OCI-LY3 (cell line): Measurements from ENCODE around the gene SHLD1.

Experiments used
- H2AFZ ChIP-seq: fragments of 200-600, 300-600 bp; shearing (Covaris generic); 2 replicates; pipeline ENCODE4 v1.6.0; 2014; ENCODE audit warnings: antibody characterized with exemption, low read depth, low read length
- H3K27ac ChIP-seq: fragments of 200-600, 300-600 bp; sonication (generic); 2 replicates; pipeline ENCODE4 v1.5.1; 2014; ENCODE audit warnings: mild to moderate bottlenecking, low read length, moderate library complexity, mixed read lengths
- H3K27me3 ChIP-seq: fragments of 200-600, 300-600 bp; sonication (generic); 2 replicates; pipeline ENCODE4 v1.6.1; 2014; ENCODE audit warnings: low read depth, low read length, mixed read lengths
- H3K36me3 ChIP-seq: fragments of 200-600, 300-600 bp; sonication (generic); replicated peaks from 2 replicates; pipeline ENCODE3; 2014; ENCODE audit warnings: low read depth, low read length, mixed read lengths
- H3K4me1 ChIP-seq: fragments of 300-600, 200-600 bp; sonication (generic); 2 replicates; pipeline ENCODE4 v1.6.1; 2014; ENCODE audit warnings: low read length, mixed read lengths
- H3K4me2 ChIP-seq: fragments of 200-600, 300-600 bp; sonication (generic); 2 replicates; pipeline ENCODE4 v1.6.1; 2014; ENCODE audit warnings: low read length, mixed read lengths
- H3K4me3 ChIP-seq: fragments of 300-600, 200-600 bp; sonication (generic); 2 replicates; pipeline ENCODE4 v1.5.1; 2014; ENCODE audit warnings: antibody characterized with exemption, mild to moderate bottlenecking, low read length, moderate library complexity
- H3K79me2 ChIP-seq: fragments of 300-600, 200-600 bp; shearing (Covaris generic); 2 replicates; pipeline ENCODE4 v1.6.1; 2014; ENCODE audit warnings: mild to moderate bottlenecking, low read length, mixed read lengths
- H3K9ac ChIP-seq: fragments of 300-600, 200-600 bp; shearing (Covaris generic); 2 replicates; pipeline ENCODE4 v1.6.0; 2014; ENCODE audit warnings: mild to moderate bottlenecking, low read length, moderate library complexity
- H3K9me3 ChIP-seq: fragments of 200-600, 300-600 bp; shearing (Covaris generic); 2 replicates; pipeline ENCODE4 v1.6.1; 2014; ENCODE audit warnings: low read length, mixed read lengths; ENCODE audit not compliant: insufficient read depth
- H4K20me1 ChIP-seq: fragments of 200-600, 300-600 bp; sonication (generic); 2 replicates; pipeline ENCODE4 v1.6.1; 2016; ENCODE audit warnings: low read length, mixed read lengths; ENCODE audit not compliant: insufficient read depth
- EZH2phosphoT487 ChIP-seq: fragments of 200-600 bp; shearing (Covaris generic); IDR thresholded peaks from 2 replicates; pipeline ENCODE4 v1.6.1; 2018; ENCODE audit warnings: antibody characterized with exemption, mixed run types, low read depth
- TF ChIP-seq, protein P1 (sequence below): fragments of 200-600, 300-600 bp; sonication (generic); IDR thresholded peaks from 2 replicates; pipeline ENCODE4 v1.5.1; 2014; ENCODE audit warnings: antibody characterized with exemption, low read length, low read depth

Gene SHLD1

DNA sequence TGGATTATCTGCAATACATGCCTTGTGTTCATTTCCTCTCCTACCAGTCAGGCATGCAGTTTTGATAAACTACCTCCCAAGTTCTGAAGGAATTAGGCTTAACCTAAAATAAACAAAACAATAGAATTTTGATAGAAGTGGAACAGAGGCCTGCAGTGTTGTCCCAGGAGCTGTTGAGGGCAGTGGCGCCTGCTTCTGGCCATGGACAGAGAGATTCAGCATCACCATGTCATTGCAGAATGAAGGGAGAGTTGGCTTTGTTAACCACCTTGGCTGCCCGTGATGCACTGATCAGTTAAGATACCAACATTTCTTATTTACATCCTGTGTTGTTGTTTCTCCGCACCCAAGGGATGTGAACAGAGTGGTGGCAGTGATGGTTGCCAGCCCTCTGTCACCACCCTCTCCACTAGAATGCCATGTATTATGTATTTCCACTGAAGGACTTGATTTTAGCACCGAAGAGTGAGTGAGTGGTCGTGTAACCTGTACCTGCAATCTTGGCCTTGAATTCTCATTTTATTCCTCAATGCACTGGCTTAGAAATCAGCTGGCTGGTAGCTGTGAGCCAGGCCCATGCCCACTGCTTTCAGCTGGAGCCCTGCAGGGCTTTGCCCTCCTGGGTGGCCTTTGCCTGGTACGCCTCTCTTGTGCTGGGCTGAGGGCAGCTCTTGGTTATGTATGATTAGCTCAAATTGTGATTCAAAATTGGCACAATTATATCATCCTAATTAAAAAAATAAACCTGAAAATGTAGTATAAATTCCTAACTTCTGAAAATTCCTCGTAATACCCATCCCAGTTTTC lies 56.5 kb downstream of the SHLD1 start:
- Histone ChIP-seq H3K9ac (no peak overlapping the region), H3K36me3 (no peaks in the 10 kb centered on the region), H3K4me1 (no peaks in the 10 kb centered on the region), H2AFZ (no peak overlapping the region), H3K27me3 (no peaks in the 10 kb centered on the region), H3K27ac (no peak overlapping the region), H3K4me2 (no peak overlapping the region), H3K79me2 (no peaks in the 10 kb centered on the region), H4K20me1 (no peaks in the 10 kb centered on the region), H3K4me3 (no peak overlapping the region), H3K9me3 (no peaks in the 10 kb centered on the region)
- TF ChIP-seq, protein P1, sequence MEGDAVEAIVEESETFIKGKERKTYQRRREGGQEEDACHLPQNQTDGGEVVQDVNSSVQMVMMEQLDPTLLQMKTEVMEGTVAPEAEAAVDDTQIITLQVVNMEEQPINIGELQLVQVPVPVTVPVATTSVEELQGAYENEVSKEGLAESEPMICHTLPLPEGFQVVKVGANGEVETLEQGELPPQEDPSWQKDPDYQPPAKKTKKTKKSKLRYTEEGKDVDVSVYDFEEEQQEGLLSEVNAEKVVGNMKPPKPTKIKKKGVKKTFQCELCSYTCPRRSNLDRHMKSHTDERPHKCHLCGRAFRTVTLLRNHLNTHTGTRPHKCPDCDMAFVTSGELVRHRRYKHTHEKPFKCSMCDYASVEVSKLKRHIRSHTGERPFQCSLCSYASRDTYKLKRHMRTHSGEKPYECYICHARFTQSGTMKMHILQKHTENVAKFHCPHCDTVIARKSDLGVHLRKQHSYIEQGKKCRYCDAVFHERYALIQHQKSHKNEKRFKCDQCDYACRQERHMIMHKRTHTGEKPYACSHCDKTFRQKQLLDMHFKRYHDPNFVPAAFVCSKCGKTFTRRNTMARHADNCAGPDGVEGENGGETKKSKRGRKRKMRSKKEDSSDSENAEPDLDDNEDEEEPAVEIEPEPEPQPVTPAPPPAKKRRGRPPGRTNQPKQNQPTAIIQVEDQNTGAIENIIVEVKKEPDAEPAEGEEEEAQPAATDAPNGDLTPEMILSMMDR = no peak
- no peak for TF ChIP-seq EZH2phosphoT487

DNA sequence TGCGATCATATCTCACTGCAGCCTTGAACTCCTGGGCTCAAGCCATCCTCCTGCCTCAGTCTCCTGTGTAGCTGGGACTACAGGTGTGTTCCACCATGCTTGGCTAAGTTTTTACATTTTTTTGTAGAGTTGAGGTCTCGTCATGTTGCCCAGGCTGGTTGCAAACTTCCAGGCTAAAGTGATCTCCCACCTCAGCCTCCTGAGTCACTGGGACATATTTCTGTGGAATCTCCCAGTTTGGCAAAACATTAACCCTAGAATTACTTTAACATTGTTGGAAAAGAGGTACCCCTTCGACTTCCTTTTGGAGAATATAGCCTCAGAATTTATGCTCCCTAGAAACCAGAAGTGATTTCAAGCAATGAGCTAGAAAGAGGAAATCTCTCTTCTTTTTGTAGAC lies 57.2 kb downstream of the SHLD1 start:
- Histone ChIP-seq H3K4me2 (no peak overlapping the region), H3K9ac (no peak overlapping the region), H3K4me1 (no peaks in the 10 kb centered on the region), H2AFZ (no peak overlapping the region), H4K20me1 (no peaks in the 10 kb centered on the region), H3K4me3 (no peak overlapping the region), H3K36me3 (no peaks in the 10 kb centered on the region), H3K27me3 (no peaks in the 10 kb centered on the region), H3K79me2 (no peaks in the 10 kb centered on the region), H3K27ac (no peak overlapping the region), H3K9me3 (no peaks in the 10 kb centered on the region)
- TF ChIP-seq EZH2phosphoT487 = no peak
- TF ChIP-seq, protein P1 = no peak

DNA sequence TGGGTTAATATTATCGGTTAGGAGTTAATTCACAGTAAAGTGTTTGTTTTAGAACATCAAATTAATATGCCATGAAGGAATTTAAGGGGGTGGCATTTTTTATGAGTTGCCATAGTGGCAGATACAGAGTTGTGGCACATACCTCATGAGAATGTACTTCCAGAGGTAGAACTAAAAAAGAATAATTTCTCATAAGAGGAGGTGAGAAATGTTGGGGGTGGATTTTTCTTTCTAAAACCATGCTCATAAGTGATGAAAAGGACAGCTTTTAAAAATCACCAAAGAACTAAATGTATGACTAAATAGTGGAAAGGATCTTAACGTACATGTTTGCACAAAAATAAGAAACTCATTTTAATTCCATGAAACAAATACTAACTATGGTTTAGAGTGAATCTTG lies 58.7 kb downstream of the SHLD1 start:
- no peaks in the 10 kb centered on the region for H3K79me2 ChIP-seq
- no peak overlapping the region for H2AFZ ChIP-seq
- no peaks in the 10 kb centered on the region for H3K36me3 ChIP-seq
- no peaks in the 10 kb centered on the region for H3K27me3 ChIP-seq
- no peak overlapping the region for H3K4me2 ChIP-seq
- no peaks in the 10 kb centered on the region for H4K20me1 ChIP-seq
- H3K4me3 ChIP-seq = no peak overlapping the region
- H3K9ac ChIP-seq = no peak overlapping the region
- H3K4me1 ChIP-seq = no peaks in the 10 kb centered on the region
- TF ChIP-seq, protein P1 = no peak
- no peak overlapping the region for H3K27ac ChIP-seq
- H3K9me3 ChIP-seq = no peaks in the 10 kb centered on the region

DNA sequence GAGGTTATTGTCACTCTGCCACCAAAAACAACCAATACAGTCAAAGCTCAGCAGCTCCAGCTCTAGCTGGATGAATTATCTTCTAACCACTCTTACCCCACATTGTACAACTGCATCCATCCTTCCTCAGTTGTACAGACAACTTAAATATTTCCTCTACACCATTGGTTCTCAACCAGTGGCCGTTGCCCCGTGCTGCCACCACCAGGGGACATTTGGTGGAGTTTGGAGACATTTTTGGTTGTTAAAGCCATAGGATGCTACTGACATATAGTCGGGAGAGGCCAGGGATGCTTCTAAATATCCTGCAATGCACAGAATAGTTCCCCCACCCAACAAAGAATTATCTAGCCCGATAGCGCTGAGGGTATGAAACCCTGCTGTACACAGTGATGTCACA lies 59.3 kb downstream of the SHLD1 start:
- Histone ChIP-seq H3K4me2 (no peak overlapping the region), H3K4me1 (no peaks in the 10 kb centered on the region), H3K27ac (no peak overlapping the region), H3K9me3 (no peaks in the 10 kb centered on the region), H2AFZ (no peak overlapping the region), H3K27me3 (no peaks in the 10 kb centered on the region), H3K36me3 (no peaks in the 10 kb centered on the region), H3K9ac (no peak overlapping the region), H3K4me3 (no peak overlapping the region), H3K79me2 (no peaks in the 10 kb centered on the region), H4K20me1 (no peaks in the 10 kb centered on the region)
- TF ChIP-seq, protein P1 = no peak
- TF ChIP-seq EZH2phosphoT487 = no peak
